Stomach (tissue), 9 donors: ENCODE results near the gene PRPS1. TPM values are rescaled to one million over a fixed set of nuclear protein-coding genes. Genes with fewer than 3 reads are reported as not detected.
A peak's percentile ranks its signal among the peaks of the same experiment; 100 is the strongest.

Experiments
- DNase-seq, 2 donors: peaks; one replicate each; pipeline versions ENCODE4 v3.0.0 to v3.0.0-alpha.2; 2013 to 2019
- H3K27ac ChIP-seq, 5 donors: fragments of 200-600 bp in 4 of 5; sonication (generic) in 4 of 5; one replicate each; pipeline ENCODE4 v1.5.1; 2013 to 2019; ENCODE audit warnings: mild to moderate bottlenecking in 1 of 5, moderate library complexity in 1 of 5
- H3K27me3 ChIP-seq, 3 donors: fragments of 200-600 bp; sonication (generic); one replicate each; pipeline ENCODE4 v1.5.1; 2017 to 2019; ENCODE audit warnings: mixed run types in 1 of 3
- H3K36me3 ChIP-seq, 4 donors: fragments of 200-600 bp; sonication (generic); 1 replicate in 3 of 4; 2 replicates in 1 of 4; pipeline ENCODE4 v1.5.1; 2016 to 2019
- H3K4me1 ChIP-seq, 4 donors: fragments of 200-600 bp; sonication (generic); one replicate each; pipeline ENCODE4 v1.5.1; 2016 to 2019
- H3K4me3 ChIP-seq, 4 donors: fragments of 200-600 bp; sonication (generic) in 3 of 4; one replicate each; pipeline ENCODE4 v1.5.1; 2016 to 2019; ENCODE audit warnings: mild to moderate bottlenecking in 1 of 4
- H3K9me3 ChIP-seq, 4 donors: fragments of 200-600 bp; sonication (generic); one replicate each; pipeline ENCODE4 v1.5.1; 2016 to 2019
- CTCF ChIP-seq, 7 experiments: fragments of 450-650 bp in 4 of 7; fragments of 200-600 bp in 3 of 7; sonication (generic) in 3 of 7; IDR thresholded peaks; one replicate each; pipeline ENCODE4 v1.5.1; 2016 to 2019; ENCODE audit warnings: antibody characterized with exemption in 7 of 7, control low read depth in 2 of 7, mild to moderate bottlenecking in 1 of 7
- EP300 ChIP-seq: sonication (generic); formaldehyde crosslinking; IDR thresholded peaks from one replicate; pipeline ENCODE4 v1.6.1; 2017; ENCODE audit warnings: antibody characterized with exemption
- POLR2A ChIP-seq, 4 donors: fragments of 450-650 bp; IDR thresholded peaks; one replicate each; pipeline ENCODE4 v1.6.1; 2016; ENCODE audit warnings: antibody characterized with exemption in 4 of 4, control low read depth in 2 of 4, mild to moderate bottlenecking in 1 of 4, moderate library complexity in 1 of 4
- POLR2AphosphoS5 ChIP-seq, 3 donors: sonication (generic); formaldehyde crosslinking; IDR thresholded peaks; one replicate each; pipeline ENCODE4 v1.6.1; 2016; ENCODE audit warnings: antibody characterized with exemption in 3 of 3
- WGBS, 5 donors: extraction: QIAGEN DNeasy Blood & Tissue Kit in 3 of 5; methylation state at CpG; one replicate each; pipeline versions ENCODE4 v1.1.5 to v1.1.7; 2013 to 2018; 5-methylcytosine and 5-hydroxymethylcytosine counted together
- intact Hi-C: fragments of 100-400 bp; cut with DNase I; formaldehyde crosslinking; loops from one replicate; pipeline ENCODE4 v1.15.1; 2023; ENCODE audit warnings: low total_unique reads
- polyA plus RNA-seq, 3 donors: library from polyadenylated mRNA; stranded (reverse); fragments of 200-250 nt; gene quantifications; one replicate each; pipeline ENCODE4 v1.2.3, GENCODE V29; 2013
- total RNA-seq, 5 donors: library from RNA; depleted of rRNA; stranded (reverse); fragments of >200 nt; gene quantifications; one replicate each; pipeline versions ENCODE4 v1.1.0 to v1.2.3, GENCODE V29; 2014 to 2016
- donor health status: healthy with polysubstance abuse.
- donor health status: Bipolar disorder and iron deficiency.
- donor health status: healthy.

PRPS1 gene
- total and polyA plus RNA-seq, 8 donors = 1.2 to 46.4 (median 19.3) TPM

DNA sequence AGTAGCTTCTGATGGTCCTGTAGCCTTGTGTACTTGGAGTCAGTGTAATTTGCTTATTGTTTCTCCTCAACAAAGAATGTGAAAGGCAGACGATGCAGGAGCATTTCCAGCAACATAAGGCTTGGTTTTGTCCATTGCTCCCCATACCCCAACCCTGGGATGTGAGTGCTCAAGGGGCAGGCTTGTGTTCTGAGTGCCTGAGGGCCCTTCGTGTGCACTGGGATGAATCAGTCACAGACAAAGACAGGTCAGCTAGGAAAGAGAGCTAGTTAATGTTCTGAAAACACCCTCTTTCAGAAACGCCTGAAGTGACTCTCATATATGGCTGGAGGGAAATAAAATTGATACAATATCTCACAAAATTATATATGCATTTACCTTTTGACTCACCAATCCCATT is 59.1 kb downstream of the PRPS1 start:
- TF ChIP-seq POLR2AphosphoS5 (IDR thresholded peaks at IDR 0.05) (no peak), POLR2A (IDR thresholded peaks at IDR 0.05) (no peak), CTCF (IDR thresholded peaks at IDR 0.05) (no peak), EP300 (no peak)
- 53 to 92% (median 81%) methylated on average over 3 of the region's 3 CpGs for WGBS, 5 donors
- Histone ChIP-seq H3K36me3 (no peaks in the 10 kb centered on the region), H3K27ac (no peak overlapping the region), H3K4me1 (peaks cover 17 to 39% (median 23%) of the 10 kb centered on the region in 4 donors), H3K27me3 (no peaks in the 10 kb centered on the region), H3K4me3 (no peak overlapping the region), H3K9me3 (no peaks in the 10 kb centered on the region)
- intact Hi-C loops = no loop called here
- DNase-seq = no peak

DNA sequence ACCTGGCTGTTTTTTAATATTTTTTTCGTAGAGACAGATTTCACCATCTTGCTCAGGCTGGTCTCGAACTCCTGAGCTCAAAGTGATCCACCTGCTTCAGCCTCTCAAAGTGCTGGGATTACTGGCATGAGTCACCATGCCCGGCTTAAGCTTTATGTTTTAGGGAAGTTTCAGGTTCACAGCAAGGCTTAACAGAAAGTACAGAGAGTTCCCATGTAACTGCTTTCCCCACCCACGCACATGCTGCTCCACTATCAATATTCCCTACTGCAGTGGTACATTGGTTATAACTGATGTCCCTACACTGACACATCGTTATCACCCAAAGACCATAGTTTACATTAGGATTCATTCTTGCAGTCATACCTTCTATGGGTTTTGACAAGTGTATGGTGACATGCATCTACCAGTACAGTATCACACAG is 62.7 kb downstream of the PRPS1 start:
- no peak overlapping the region for H3K4me3 ChIP-seq
- intact Hi-C loops = no loop called here
- 68 to 91% (median 79%) methylated on average over 5 of the region's 5 CpGs for WGBS, 5 donors
- no peaks in the 10 kb centered on the region for H3K36me3 ChIP-seq
- H3K27me3 ChIP-seq = no peaks in the 10 kb centered on the region
- H3K27ac ChIP-seq = no peak overlapping the region
- TF ChIP-seq EP300 = no peak
- TF ChIP-seq POLR2AphosphoS5 (IDR thresholded peaks at IDR 0.05) = no peak
- no peak for TF ChIP-seq CTCF (IDR thresholded peaks at IDR 0.05)
- no peak for TF ChIP-seq POLR2A (IDR thresholded peaks at IDR 0.05)
- no peak for DNase-seq
- no peaks in the 10 kb centered on the region for H3K9me3 ChIP-seq
- H3K4me1 ChIP-seq = peaks cover 0 to 4% (median 0%) of the 10 kb centered on the region in 4 donors

- Histone ChIP-seq H3K36me3 (no peaks in the 10 kb centered on the region), H3K4me3 (no peak overlapping the region), H3K9me3 (no peaks in the 10 kb centered on the region), H3K27me3 (no peaks in the 10 kb centered on the region), H3K4me1 (peaks cover 0 to 22% (median 8%) of the 10 kb centered on the region in 4 donors), H3K27ac (peak overlapping the region in 4 of 5 donors; percentile 57 to 75 (median 72))
- 70 to 93% (median 82%) methylated on average over 2 of the region's 2 CpGs for WGBS, 5 donors
- intact Hi-C loops = no loop called here
- TF ChIP-seq CTCF (IDR thresholded peaks at IDR 0.05) (no peak), POLR2A (IDR thresholded peaks at IDR 0.05) (no peak), EP300 (no peak), POLR2AphosphoS5 (IDR thresholded peaks at IDR 0.05) (no peak)
- DNase-seq = no peak
These were observed 71.3 kb downstream of the PRPS1 start for GRCh38 chrX:107699616-107700015.

- Histone ChIP-seq H3K4me1 (peaks cover 0 to 22% (median 8%) of the 10 kb centered on the region in 4 donors), H3K9me3 (no peaks in the 10 kb centered on the region), H3K4me3 (no peak overlapping the region), H3K36me3 (no peaks in the 10 kb centered on the region), H3K27me3 (no peaks in the 10 kb centered on the region), H3K27ac (peak overlapping the region; percentile 48 to 75 (median 68))
- no peak for DNase-seq
- 9 to 27% (median 21%) methylated on average over 4 of the region's 4 CpGs for WGBS, 5 donors
- intact Hi-C loops = no loop called here
- TF ChIP-seq CTCF (IDR thresholded peaks at IDR 0.05) = no peak
- TF ChIP-seq POLR2AphosphoS5 (IDR thresholded peaks at IDR 0.05) = peak; percentile 61 to 75 (median 66)
These were observed 72.0 kb downstream of the PRPS1 start for GRCh38 chrX:107700317-107700774.

Other genes starting within 250 kb of the PRPS1 start
- gene FRMPD3, start 178.9 kb upstream of the PRPS1 start, total RNA-seq = under 1 TPM in 1 of 5 donors, not detected in 4; 0.73 TPM
- under 1 TPM in 2 of 3 donors, not detected in 1; 0.05 to 0.06 TPM for gene FRMPD3, start 178.9 kb upstream of the PRPS1 start, polyA plus RNA-seq
- gene TSC22D3, start 147.3 kb downstream of the PRPS1 start, total RNA-seq = 100 to 1,000 TPM; 303 to 906 (median 347) TPM
- 100 to 1,000 TPM; 198 to 358 (median 292) TPM for gene TSC22D3, start 147.3 kb downstream of the PRPS1 start, polyA plus RNA-seq
- gene NCBP2L, start 149.2 kb downstream of the PRPS1 start, total RNA-seq = not detected
- gene NCBP2L, start 149.2 kb downstream of the PRPS1 start, polyA plus RNA-seq = under 1 TPM in 2 of 3 donors, not detected in 1; 0.13 to 0.44 TPM
- 100 to 1,000 TPM in 1 of 5 donors, 10 to 100 TPM in 3, under 1 TPM in 1; 0.58 to 162 (median 26.8) TPM for gene MID2, start 197.4 kb downstream of the PRPS1 start, total RNA-seq
- gene MID2, start 197.4 kb downstream of the PRPS1 start, polyA plus RNA-seq = 1 to 10 TPM; 2.2 to 4.4 (median 2.3) TPM